ENCODE measurements around the gene EXO1. TPM values are rescaled to one million over a fixed set of nuclear protein-coding genes. Genes with fewer than 3 reads are reported as not detected.
"Not testable (repeated sequence)": the region's sequence is repeated elsewhere in the genome, so short reads cannot be mapped to it uniquely, and the experiment has no call there.

EXO1 gene
- total RNA-seq, 4 donors from 2014 or later: 0.66 to 5.8 (median 1.8) TPM

DNA sequence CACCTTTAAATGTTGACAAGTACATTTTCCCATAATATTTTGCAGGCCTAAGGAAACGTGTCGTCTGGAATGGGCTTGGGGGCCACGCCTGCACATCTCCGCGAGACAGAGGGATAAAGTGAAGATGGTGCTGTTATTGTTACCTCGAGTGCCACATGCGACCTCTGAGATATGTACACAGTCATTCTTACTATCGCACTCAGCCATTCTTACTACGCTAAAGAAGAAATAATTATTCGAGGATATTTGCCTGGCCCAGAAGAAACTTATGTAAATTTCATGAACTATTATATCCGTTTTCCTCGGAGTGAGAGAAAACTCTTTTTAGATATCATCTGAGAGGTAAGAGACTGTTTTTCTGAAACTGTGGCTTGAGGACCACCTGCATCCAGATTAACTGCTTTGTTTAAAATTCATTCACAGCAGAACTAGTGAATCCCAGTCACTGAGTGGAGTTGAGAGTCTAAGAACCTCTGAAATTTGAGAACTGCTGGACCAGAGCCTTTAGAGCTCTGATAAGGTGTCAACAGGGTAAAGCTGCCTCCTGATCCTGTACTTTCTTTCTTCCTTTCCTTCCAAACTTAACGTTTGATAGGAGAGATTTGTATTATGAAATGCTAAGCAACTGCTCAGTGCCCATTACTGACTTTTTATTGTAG is 811 bp downstream of the EXO1 start:
- peaks cover 0 to 8% (median 0%) of the 10 kb centered on the region in 4 donors for H3K4me1 ChIP-seq
- H3K4me3 ChIP-seq: peak overlapping the region in 2 of 4 donors; percentile 91 to 96
- H3K36me3 ChIP-seq: no peaks in the 10 kb centered on the region
- TF ChIP-seq POLR2A (IDR thresholded peaks at IDR 0.05): no peak
- TF ChIP-seq CTCF (IDR thresholded peaks at IDR 0.05): no peak
- H3K27me3 ChIP-seq: no peaks in the 10 kb centered on the region
- no peak overlapping the region for H3K27ac ChIP-seq
- no peaks in the 10 kb centered on the region for H3K9me3 ChIP-seq
- no peak for DNase-seq

DNA sequence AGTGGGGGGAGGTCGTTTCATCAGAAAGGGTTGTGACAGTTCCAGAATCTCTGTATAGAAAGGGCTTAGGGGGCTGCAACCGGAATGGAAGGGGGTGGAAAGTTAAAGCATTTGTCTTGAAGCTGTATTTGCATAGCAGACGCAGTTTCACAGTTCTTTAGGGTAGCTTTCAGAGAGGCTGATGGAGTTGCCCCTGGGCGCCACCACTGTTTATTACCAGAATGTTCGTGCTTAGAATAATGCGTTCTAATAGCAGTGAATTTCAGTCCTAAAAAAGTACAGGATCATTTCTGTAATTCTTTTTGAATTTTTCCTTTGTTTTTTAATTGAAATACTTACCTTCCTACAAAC is 1.3 kb downstream of the EXO1 start:
- H3K4me1 ChIP-seq: peaks cover 0 to 8% (median 0%) of the 10 kb centered on the region in 4 donors
- H3K4me3 ChIP-seq: no peak overlapping the region
- TF ChIP-seq CTCF (IDR thresholded peaks at IDR 0.05) (no peak), POLR2A (IDR thresholded peaks at IDR 0.05) (no peak)
- no peak overlapping the region for H3K27ac ChIP-seq
- H3K36me3 ChIP-seq: no peaks in the 10 kb centered on the region
- H3K9me3 ChIP-seq: no peaks in the 10 kb centered on the region
- no peak for DNase-seq
- no peaks in the 10 kb centered on the region for H3K27me3 ChIP-seq

DNA sequence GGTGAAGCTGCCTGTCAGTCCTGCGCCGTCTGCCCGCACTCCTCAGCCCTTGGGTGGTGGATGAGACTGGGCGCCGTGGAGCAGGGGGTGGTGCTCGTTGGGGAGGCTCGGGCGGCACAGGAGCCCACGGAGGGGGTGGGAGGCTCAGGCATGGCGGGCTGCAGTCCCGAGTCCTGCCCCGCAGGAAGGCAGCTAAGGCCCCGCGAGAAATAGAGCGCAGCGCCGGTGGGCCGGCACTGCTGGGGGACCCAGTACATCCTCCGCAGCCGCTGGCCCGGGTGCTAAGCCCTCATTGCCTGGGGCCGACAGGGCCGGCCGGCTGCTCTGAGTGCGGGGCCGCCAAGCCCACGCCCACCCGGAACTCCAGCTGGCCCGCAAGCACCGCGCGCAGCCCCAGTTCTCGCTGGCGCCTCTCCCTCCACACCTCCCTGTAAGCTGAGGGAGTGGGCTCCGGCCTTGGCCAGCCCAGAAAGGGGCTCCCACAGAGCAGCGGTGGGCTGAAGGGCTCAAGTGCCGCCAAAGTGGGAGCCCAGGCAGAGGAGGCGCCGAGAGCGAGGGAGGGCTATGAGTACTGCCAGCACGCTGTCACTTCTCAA is 7.6 kb downstream of the EXO1 start:
- H3K27me3 ChIP-seq, H3K36me3 ChIP-seq, H3K4me1 ChIP-seq, DNase-seq, H3K4me3 ChIP-seq, H3K27ac ChIP-seq, H3K9me3 ChIP-seq: not testable (repeated sequence)

DNA sequence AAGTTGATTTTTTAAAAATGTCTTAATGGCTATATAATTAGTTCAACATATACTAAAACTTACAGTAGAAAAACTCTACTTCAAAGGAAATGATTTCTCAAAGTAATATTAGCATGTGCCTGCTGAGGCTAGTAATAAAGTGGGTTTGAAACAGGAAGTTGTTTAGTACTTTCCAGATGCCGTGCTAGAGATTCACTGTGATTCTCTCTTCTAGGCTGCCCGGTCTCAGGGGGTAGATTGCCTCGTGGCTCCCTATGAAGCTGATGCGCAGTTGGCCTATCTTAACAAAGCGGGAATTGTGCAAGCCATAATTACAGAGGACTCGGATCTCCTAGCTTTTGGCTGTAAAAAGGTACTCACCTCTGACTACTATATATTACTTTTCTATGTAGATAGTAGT is 9.1 kb downstream of the EXO1 start:
- no peaks in the 10 kb centered on the region for H3K9me3 ChIP-seq
- no peaks in the 10 kb centered on the region for H3K36me3 ChIP-seq
- H3K27me3 ChIP-seq: no peaks in the 10 kb centered on the region
- TF ChIP-seq CTCF (IDR thresholded peaks at IDR 0.05) (no peak), POLR2A (IDR thresholded peaks at IDR 0.05) (no peak)
- DNase-seq: no peak
- no peak overlapping the region for H3K27ac ChIP-seq
- H3K4me1 ChIP-seq: no peaks in the 10 kb centered on the region
- no peak overlapping the region for H3K4me3 ChIP-seq

GRCh38 chr1:241860922-241861321 is 12.9 kb downstream of the EXO1 start:
- Histone ChIP-seq H3K4me3 (no peak overlapping the region), H3K4me1 (no peaks in the 10 kb centered on the region), H3K9me3 (no peaks in the 10 kb centered on the region), H3K36me3 (no peaks in the 10 kb centered on the region), H3K27ac (no peak overlapping the region), H3K27me3 (no peaks in the 10 kb centered on the region)
- no peak for TF ChIP-seq POLR2A (IDR thresholded peaks at IDR 0.05)
- DNase-seq: no peak

- Histone ChIP-seq H3K4me1 (no peaks in the 10 kb centered on the region), H3K27ac (no peak overlapping the region), H3K4me3 (no peak overlapping the region), H3K9me3 (no peaks in the 10 kb centered on the region), H3K36me3 (no peaks in the 10 kb centered on the region), H3K27me3 (no peaks in the 10 kb centered on the region)
- TF ChIP-seq POLR2A (IDR thresholded peaks at IDR 0.05) (no peak), CTCF (IDR thresholded peaks at IDR 0.05) (no peak)
- no peak for DNase-seq
Observed at GRCh38 chr1:241869022-241869421, 21.0 kb downstream of the EXO1 start.

GRCh38 chr1:241870336-241870735 is 22.3 kb downstream of the EXO1 start:
- TF ChIP-seq CTCF (IDR thresholded peaks at IDR 0.05) (no peak), POLR2A (IDR thresholded peaks at IDR 0.05) (no peak)
- no peaks in the 10 kb centered on the region for H3K36me3 ChIP-seq
- no peaks in the 10 kb centered on the region for H3K27me3 ChIP-seq
- H3K27ac ChIP-seq: no peak overlapping the region
- H3K4me3 ChIP-seq: no peak overlapping the region
- DNase-seq: no peak
- no peaks in the 10 kb centered on the region for H3K4me1 ChIP-seq
- H3K9me3 ChIP-seq: no peaks in the 10 kb centered on the region

Data from Peyer's patch (tissue), 4 donors.